Measurements from ENCODE around the gene SYCE1L.
"Not testable (repeated sequence)": the region's sequence is repeated elsewhere in the genome, so short reads cannot be mapped to it uniquely, and the experiment has no call there.

The SYCE1L gene

GRCh38 chr16:77231047-77231446, 31.8 kb downstream of the SYCE1L start:
- no peak for DNase-seq (ENCODE audit: low read depth)
- TF ChIP-seq CTCF (conservative IDR thresholded peaks at IDR 0.05; ENCODE audit: low read length): no peak
- no peak overlapping the region for H3K4me3 ChIP-seq (ENCODE audit: low read length)

- no peak for TF ChIP-seq CTCF (conservative IDR thresholded peaks at IDR 0.05; ENCODE audit: low read length)
- no peak for DNase-seq (ENCODE audit: low read depth)
- H3K4me3 ChIP-seq (ENCODE audit: low read length): no peak overlapping the region
These were observed 34.8 kb downstream of the SYCE1L start for GRCh38 chr16:77233799-77234519.

GRCh38 chr16:77234611-77235010, 35.4 kb downstream of the SYCE1L start:
- H3K4me3 ChIP-seq (ENCODE audit: low read length): no peak overlapping the region
- DNase-seq (ENCODE audit: low read depth): no peak
- no peak for TF ChIP-seq CTCF (conservative IDR thresholded peaks at IDR 0.05; ENCODE audit: low read length)

- DNase-seq (ENCODE audit: low read depth): peak; percentile 73
- peak overlapping the region; percentile 34 for H3K4me3 ChIP-seq (ENCODE audit: low read length)
- peak; percentile 100 for TF ChIP-seq CTCF (conservative IDR thresholded peaks at IDR 0.05; ENCODE audit: low read length)
These were observed 36.9 kb downstream of the SYCE1L start for GRCh38 chr16:77236063-77236511.

GRCh38 chr16:77238593-77238992, 39.4 kb downstream of the SYCE1L start:
- DNase-seq (ENCODE audit: low read depth): no peak
- no peak overlapping the region for H3K4me3 ChIP-seq (ENCODE audit: low read length)
- TF ChIP-seq CTCF (conservative IDR thresholded peaks at IDR 0.05; ENCODE audit: low read length): no peak

- H3K4me3 ChIP-seq (ENCODE audit: low read length); DNase-seq (ENCODE audit: low read depth): not testable (repeated sequence)
These were observed 43.3 kb downstream of the SYCE1L start for GRCh38 chr16:77242471-77242870.

GRCh38 chr16:77246150-77246549, 46.9 kb downstream of the SYCE1L start:
- TF ChIP-seq CTCF (conservative IDR thresholded peaks at IDR 0.05; ENCODE audit: low read length): no peak
- no peak for DNase-seq (ENCODE audit: low read depth)
- H3K4me3 ChIP-seq (ENCODE audit: low read length): no peak overlapping the region

Data from AG10803 (cell line).